NCI-H1417 treated with DMSO at 0.1 percent for 48 hours (cell line): Measurements from ENCODE around the gene ABCC8.

Experiments
- DNase-seq: peaks from one replicate; lab custom pipeline; 2025; lab: John Stamatoyannopoulos, UW

ABCC8 gene

GRCh38 chr11:17505146-17505545, 28.5 kb upstream of the ABCC8 start:
- no peak for DNase-seq

GRCh38 chr11:17504330-17505107, 27.9 kb upstream of the ABCC8 start:
- peak; percentile 9 for DNase-seq

GRCh38 chr11:17502630-17503029, 26.0 kb upstream of the ABCC8 start:
- DNase-seq: no peak

GRCh38 chr11:17500673-17501072, 24.0 kb upstream of the ABCC8 start:
- no peak for DNase-seq

- no peak for DNase-seq
Measured at GRCh38 chr11:17498475-17498874, 21.8 kb upstream of the ABCC8 start.

- DNase-seq: peak; percentile 10
Measured at GRCh38 chr11:17498058-17498457, 21.4 kb upstream of the ABCC8 start.

GRCh38 chr11:17496406-17496805, 19.8 kb upstream of the ABCC8 start:
- no peak for DNase-seq

GRCh38 chr11:17494019-17494418, 17.4 kb upstream of the ABCC8 start:
- DNase-seq: no peak

- DNase-seq: no peak
Measured at GRCh38 chr11:17490938-17491337, 14.3 kb upstream of the ABCC8 start.

- no peak for DNase-seq
Measured at GRCh38 chr11:17490232-17490631, 13.6 kb upstream of the ABCC8 start.

- DNase-seq: no peak
Measured at GRCh38 chr11:17489751-17490150, 13.1 kb upstream of the ABCC8 start.

GRCh38 chr11:17488563-17488962, 11.9 kb upstream of the ABCC8 start:
- no peak for DNase-seq

GRCh38 chr11:17486646-17487045, 10.0 kb upstream of the ABCC8 start:
- DNase-seq: no peak

GRCh38 chr11:17483505-17483904, 6.9 kb upstream of the ABCC8 start:
- DNase-seq: no peak

- DNase-seq: no peak
Measured at GRCh38 chr11:17481905-17482304, 5.3 kb upstream of the ABCC8 start.

- DNase-seq: no peak
Measured at GRCh38 chr11:17479284-17480214, 2.9 kb upstream of the ABCC8 start.

- DNase-seq: no peak
Measured at GRCh38 chr11:17478070-17478469, 1.4 kb upstream of the ABCC8 start.

GRCh38 chr11:17477361-17477760, 716 bp upstream of the ABCC8 start:
- no peak for DNase-seq

GRCh38 chr11:17477084-17477333, 364 bp upstream of the ABCC8 start:
- DNase-seq: no peak

GRCh38 chr11:17475666-17476316, 854 bp downstream of the ABCC8 start:
- no peak for DNase-seq

- no peak for DNase-seq
Measured at GRCh38 chr11:17473071-17473744, 3.4 kb downstream of the ABCC8 start.

- no peak for DNase-seq
Measured at GRCh38 chr11:17472467-17472866, 4.2 kb downstream of the ABCC8 start.
